Mucosa of stomach (tissue), 1 donor: ENCODE data around the gene NDUFS1.
"Not testable (repeated sequence)": the region's sequence is repeated elsewhere in the genome, so short reads cannot be mapped to it uniquely, and the experiment has no call there.

Experiments used
- H3K27me3 ChIP-seq: one replicate; pipeline ENCODE4 v1.7.0; 2013; ENCODE audit warnings: mild to moderate bottlenecking, low read length; ENCODE audit not compliant: control insufficient read depth, insufficient read depth
- H3K36me3 ChIP-seq: one replicate; pipeline ENCODE4 v1.7.0; 2013; ENCODE audit warnings: low read length; ENCODE audit not compliant: control insufficient read depth, insufficient read depth
- H3K4me1 ChIP-seq: one replicate; pipeline ENCODE4 v1.7.0; 2013; ENCODE audit warnings: mild to moderate bottlenecking, low read length; ENCODE audit not compliant: control insufficient read depth, insufficient read depth
- H3K4me3 ChIP-seq: one replicate; pipeline ENCODE4 v1.7.0; 2013; ENCODE audit warnings: low read length
- H3K9ac ChIP-seq: one replicate; pipeline ENCODE4 v1.7.0; 2013; ENCODE audit warnings: mild to moderate bottlenecking, low read length, moderate library complexity
- H3K9me3 ChIP-seq: one replicate; pipeline ENCODE4 v1.7.0; 2013; ENCODE audit warnings: mild to moderate bottlenecking, low read length, moderate library complexity; ENCODE audit not compliant: control insufficient read depth
- donor health status: Pancreatic carcinoma.

The NDUFS1 gene

DNA sequence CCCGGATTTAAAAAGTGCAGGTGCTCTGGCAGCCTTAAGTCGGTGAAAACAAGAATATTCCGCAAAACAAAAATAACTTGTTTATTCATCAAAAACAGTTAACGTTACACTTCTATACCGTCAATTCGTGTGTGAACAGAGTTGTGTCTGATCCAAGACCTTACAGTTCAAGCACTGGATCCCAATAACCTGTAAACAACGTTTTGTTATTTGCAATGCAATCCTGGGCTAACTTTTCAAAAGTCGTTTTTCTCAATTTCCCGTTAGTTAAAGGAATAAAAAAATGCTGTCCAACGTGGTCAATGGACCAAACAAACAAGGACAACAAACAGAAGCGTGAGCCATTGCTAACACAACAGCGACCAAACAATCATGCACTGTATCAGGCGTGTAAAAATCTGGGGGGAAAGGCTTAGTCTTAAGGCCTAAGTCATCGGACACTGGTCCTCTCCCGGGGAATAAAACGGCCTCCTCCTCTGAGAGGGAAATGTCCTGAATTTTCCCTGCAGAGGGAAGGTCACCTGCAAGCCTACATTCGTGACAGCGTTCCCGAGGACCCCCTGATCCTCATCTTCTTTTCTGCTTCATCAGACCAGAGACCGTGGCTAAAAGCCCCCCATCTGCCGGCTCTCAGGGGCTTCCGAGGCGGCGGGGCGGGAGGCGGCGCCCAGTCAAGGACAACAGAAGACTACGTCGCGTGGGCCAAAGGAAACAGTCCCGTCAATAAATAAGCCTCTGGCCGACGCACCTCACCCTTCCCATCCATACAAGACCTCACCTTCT is 490 bp downstream of the NDUFS1 start:
- Histone ChIP-seq H3K9ac (peak overlapping the region; percentile 97), H3K9me3 (no peaks in the 10 kb centered on the region), H3K4me3 (peak overlapping the region; percentile 64), H3K36me3 (no peaks in the 10 kb centered on the region), H3K27me3 (no peaks in the 10 kb centered on the region), H3K4me1 (peaks cover 17% of the 10 kb centered on the region)

DNA sequence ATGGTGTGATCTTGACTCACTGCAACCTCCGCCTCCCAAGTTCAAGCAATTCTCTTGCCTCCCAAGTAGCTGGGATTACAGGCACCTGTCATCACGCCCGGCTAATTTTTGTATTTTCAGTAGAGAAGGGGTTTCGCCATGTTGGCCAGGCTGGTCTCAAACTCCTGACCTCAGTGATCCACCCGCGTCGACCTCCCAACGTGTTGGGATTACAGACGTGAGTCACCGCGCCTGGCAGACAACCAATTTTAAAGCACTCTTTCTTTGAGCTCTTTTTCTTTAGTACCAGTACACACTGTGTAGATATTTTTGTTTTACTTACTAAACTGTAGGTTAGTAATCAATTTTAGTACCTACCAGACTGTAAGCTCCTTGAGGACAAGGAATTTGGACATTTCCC is 2.2 kb downstream of the NDUFS1 start:
- not testable (repeated sequence) for H3K27me3 ChIP-seq, H3K9me3 ChIP-seq, H3K36me3 ChIP-seq, H3K4me3 ChIP-seq, H3K9ac ChIP-seq
- H3K4me1 ChIP-seq: peaks cover 17% of the 10 kb centered on the region

DNA sequence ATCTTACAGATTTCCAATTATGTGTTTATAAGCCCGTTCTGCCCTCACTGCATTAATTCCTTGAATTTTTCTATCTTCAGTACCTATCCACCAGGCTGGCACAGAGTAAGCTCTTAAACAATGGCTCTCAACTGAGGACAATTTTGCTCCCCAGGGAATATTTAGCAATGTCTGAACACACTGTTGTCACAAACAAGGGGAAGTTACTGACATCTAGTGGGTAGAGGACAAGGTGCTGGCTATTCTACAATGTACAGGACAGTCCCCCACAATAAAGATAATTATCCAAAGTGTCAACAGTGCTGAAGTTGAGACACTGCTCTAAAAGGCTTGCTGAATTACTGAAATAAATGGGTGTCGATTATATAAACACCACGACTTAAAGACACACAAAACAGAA is 5.0 kb downstream of the NDUFS1 start:
- Histone ChIP-seq H3K27me3 (no peaks in the 10 kb centered on the region), H3K4me1 (peaks cover 7% of the 10 kb centered on the region), H3K4me3 (no peak overlapping the region), H3K9ac (no peak overlapping the region), H3K9me3 (no peaks in the 10 kb centered on the region), H3K36me3 (no peaks in the 10 kb centered on the region)

DNA sequence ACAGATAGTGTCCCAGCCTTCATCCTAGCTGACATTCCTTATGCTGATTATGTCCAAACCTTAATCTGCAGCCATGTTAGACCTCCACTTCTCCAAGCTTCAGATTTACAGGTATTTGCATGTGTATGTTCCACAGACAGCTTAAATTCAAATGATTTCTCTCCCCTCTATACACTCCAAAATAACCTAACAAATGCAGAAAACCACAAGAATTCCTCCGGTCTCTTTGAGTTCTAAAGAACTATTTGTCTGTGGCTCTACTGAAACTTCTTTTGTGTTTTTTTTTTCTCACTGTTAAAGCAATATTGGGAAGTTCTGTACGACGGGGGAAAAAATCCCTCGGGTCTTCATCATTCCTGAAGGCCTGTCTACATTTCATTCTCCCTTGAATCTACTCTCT is 8.6 kb downstream of the NDUFS1 start:
- Histone ChIP-seq H3K4me1 (no peaks in the 10 kb centered on the region), H3K4me3 (no peak overlapping the region), H3K36me3 (peaks cover 5% of the 10 kb centered on the region), H3K27me3 (no peaks in the 10 kb centered on the region), H3K9ac (no peak overlapping the region), H3K9me3 (no peaks in the 10 kb centered on the region)

DNA sequence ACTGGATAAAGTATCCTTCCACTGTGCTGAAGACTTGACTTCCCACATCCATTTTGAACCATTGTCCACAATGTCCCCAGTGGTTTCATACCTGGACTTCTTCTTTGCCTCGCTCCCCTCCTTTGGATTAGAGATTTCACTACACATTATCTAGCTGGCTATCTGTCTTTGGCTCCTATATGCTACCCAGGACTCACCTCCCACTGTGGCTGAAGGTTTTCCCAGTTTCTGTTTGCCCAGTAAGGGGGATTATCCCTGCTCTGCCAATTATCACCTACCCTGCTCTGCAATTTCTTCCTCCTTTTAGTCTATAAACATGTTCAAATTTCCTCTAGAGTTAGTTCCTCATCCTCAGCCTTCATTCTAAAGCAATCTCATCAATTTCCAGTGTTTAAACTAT is 9.1 kb downstream of the NDUFS1 start:
- no peaks in the 10 kb centered on the region for H3K9me3 ChIP-seq
- no peaks in the 10 kb centered on the region for H3K27me3 ChIP-seq
- peaks cover 5% of the 10 kb centered on the region for H3K36me3 ChIP-seq
- H3K4me1 ChIP-seq: no peaks in the 10 kb centered on the region
- no peak overlapping the region for H3K9ac ChIP-seq
- no peak overlapping the region for H3K4me3 ChIP-seq

DNA sequence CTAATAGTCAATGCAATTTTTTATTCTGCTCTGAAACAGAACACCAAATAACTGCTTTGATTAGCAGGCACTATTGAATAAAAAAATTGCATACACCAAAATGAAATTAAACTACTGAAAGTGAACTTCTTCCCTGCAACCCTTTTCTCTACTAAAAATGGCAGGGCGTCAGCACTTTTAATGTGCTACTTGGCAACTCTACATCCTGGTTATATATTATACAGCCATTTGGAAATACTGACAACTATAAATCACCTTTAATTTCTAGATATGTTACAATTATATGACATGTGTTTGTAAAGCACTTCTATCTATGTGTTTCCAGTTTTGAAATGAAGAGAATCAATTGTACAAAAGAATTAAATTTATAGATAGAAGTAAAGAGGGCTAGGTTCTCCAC is 9.9 kb downstream of the NDUFS1 start:
- Histone ChIP-seq H3K4me1 (no peaks in the 10 kb centered on the region), H3K36me3 (peaks cover 5% of the 10 kb centered on the region), H3K9ac (no peak overlapping the region), H3K4me3 (no peak overlapping the region), H3K27me3 (no peaks in the 10 kb centered on the region), H3K9me3 (no peaks in the 10 kb centered on the region)

DNA sequence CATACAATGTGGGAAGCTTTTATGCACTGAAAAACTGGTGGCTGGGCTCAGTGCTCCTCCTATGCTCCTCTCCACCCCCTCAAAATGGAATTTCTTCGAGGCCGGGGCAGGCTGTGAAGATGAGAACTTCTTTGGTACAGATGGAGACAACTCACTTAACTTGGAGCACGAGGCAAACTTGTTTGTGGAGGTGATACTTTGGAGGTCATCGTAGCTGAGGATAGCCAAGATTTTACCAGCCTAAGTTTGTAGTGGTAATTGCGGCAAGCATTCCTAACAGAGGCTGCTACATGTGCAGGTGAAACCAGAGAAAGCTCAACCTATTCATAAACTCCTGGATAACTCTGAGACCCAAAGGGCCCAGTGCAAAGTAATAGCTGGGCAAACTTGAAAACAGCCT is 13.6 kb downstream of the NDUFS1 start:
- Histone ChIP-seq H3K27me3 (no peaks in the 10 kb centered on the region), H3K36me3 (peaks cover 5% of the 10 kb centered on the region), H3K4me3 (no peak overlapping the region), H3K9ac (no peak overlapping the region), H3K4me1 (no peaks in the 10 kb centered on the region), H3K9me3 (no peaks in the 10 kb centered on the region)

DNA sequence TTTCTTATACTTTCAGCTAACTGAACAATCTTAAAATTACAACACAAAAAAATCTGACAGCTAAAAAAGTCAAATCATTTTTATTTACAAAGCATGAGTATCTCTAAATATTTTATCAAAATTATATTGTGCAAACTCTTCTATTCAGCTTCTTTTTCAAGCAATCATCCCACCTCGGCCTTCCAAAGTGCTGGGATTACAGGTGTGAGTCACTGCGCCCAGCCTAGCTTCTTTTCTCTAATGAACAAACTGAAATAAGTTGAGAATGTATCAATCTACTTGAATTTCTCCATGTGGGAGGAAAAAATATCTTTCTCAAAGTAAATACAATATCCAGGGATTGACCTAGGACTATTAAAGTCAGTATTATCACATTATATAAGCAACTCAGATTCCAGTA is 14.9 kb downstream of the NDUFS1 start:
- Histone ChIP-seq H3K27me3 (no peaks in the 10 kb centered on the region), H3K4me3 (no peak overlapping the region), H3K36me3 (peaks cover 5% of the 10 kb centered on the region)

DNA sequence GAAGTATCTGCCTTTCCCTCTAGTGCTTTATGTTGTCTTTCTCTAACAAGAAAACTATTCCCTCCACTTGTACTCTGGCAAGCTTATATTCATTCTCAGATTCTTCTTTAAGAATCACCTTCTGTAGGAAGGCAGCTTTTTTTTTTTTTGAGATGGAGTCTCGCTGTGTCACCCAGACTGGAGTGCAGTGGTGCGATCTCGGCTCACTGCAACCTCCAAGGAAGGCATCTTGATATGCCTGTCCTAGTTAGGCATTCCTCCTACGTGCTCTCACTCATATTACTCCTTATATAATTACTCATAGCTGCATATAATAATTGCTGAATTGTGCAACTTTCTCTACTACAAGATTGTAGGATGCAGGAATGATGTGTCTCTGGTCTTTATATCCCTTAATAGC is 15.8 kb downstream of the NDUFS1 start:
- peaks cover 2% of the 10 kb centered on the region for H3K36me3 ChIP-seq

More for the DNA sequence above, 14.9 kb downstream of the NDUFS1 start:
- Histone ChIP-seq H3K4me1 (no peaks in the 10 kb centered on the region), H3K9ac (no peak overlapping the region), H3K9me3 (no peaks in the 10 kb centered on the region)

DNA sequence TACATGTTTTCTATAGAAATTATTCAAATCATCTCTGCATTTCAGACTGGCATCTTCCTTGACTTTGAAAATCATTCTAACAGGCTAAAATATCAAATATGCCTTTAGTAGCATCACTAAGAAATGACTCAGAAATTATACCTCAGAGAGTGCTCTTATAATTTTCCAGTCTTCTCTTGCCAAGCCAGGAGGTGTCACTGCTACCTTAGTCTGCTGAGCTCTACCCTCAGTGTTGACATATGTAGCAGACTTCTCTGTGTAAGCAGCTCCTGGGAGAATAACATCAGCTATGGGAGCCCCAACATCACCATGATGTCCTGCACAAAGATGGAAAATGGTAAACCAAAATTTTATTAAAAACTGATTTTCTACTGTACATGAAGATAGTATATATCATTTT is 31.6 kb downstream of the NDUFS1 start:
- Histone ChIP-seq H3K9ac (no peak overlapping the region), H3K4me1 (no peaks in the 10 kb centered on the region), H3K27me3 (no peaks in the 10 kb centered on the region), H3K9me3 (no peaks in the 10 kb centered on the region), H3K4me3 (no peak overlapping the region), H3K36me3 (no peaks in the 10 kb centered on the region)

More for the DNA sequence above, 15.8 kb downstream of the NDUFS1 start:
- Histone ChIP-seq H3K9me3 (no peaks in the 10 kb centered on the region), H3K9ac (no peak overlapping the region), H3K4me1 (no peaks in the 10 kb centered on the region), H3K27me3 (no peaks in the 10 kb centered on the region), H3K4me3 (no peak overlapping the region)

DNA sequence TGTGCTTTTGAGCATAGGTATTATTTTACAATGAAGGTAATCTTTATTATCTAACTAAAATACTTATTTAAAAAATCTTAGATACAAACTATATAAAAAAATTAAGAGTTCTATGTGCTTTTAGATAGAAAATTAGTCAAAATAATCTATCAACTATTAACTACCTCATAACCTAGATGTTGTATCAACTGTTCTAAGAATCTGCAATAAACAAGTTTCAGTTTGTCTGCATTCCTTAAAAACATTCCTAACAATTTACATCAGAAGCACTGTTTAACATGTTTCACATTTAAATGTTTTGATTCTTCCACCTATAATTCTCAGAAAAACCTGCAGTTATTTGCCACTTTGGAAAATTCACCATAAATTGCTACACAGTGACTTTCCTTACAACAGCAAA is 33.3 kb downstream of the NDUFS1 start:
- Histone ChIP-seq H3K4me1 (no peaks in the 10 kb centered on the region), H3K9me3 (no peaks in the 10 kb centered on the region), H3K27me3 (no peaks in the 10 kb centered on the region), H3K36me3 (no peaks in the 10 kb centered on the region), H3K9ac (no peak overlapping the region), H3K4me3 (no peak overlapping the region)

DNA sequence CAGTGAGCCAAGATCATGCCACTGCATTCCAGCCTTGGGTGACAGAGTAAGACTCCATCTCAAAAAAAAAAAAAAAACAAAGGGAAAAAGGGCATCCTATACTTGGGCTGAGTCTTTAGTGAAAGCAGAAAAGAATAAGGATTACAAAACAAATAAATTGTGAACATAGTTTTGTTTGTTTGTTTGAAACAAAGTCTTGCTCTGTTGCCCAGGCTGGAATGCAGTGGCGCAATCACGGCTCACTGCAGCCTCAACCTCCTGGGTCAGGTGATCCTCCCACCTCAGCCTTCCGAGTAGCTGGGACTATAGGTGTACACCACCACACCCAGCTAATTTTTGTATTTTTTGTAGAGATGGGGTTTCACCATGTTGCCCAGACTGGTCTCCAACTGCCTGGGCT is 36.7 kb downstream of the NDUFS1 start:
- not testable (repeated sequence) for H3K9ac ChIP-seq, H3K4me1 ChIP-seq, H3K27me3 ChIP-seq, H3K9me3 ChIP-seq, H3K4me3 ChIP-seq, H3K36me3 ChIP-seq

DNA sequence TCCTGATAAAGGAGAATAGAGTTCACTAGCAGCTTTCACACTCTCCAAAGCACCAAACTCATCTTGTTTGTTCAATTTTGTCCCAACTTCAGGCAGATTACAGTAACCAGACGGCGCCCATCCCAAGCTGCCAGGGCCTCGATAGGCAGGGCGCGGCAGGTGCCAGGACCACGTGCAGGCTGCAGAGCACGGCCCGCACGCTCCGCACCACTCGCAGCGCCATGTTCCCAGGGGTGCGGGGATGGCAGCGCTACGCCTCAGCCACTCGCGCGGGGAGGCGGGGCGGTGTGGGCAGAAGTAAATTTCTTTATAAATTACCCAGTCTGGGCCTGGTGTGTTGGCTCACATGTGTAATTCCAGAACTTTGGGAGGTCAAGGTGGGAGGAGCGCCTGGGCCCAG is 43.0 kb downstream of the NDUFS1 start:
- Histone ChIP-seq H3K4me3 (no peak overlapping the region), H3K9me3 (no peaks in the 10 kb centered on the region), H3K27me3 (no peaks in the 10 kb centered on the region), H3K4me1 (peaks cover 5% of the 10 kb centered on the region), H3K9ac (no peak overlapping the region), H3K36me3 (no peaks in the 10 kb centered on the region)
